Kidney (tissue), 14 donors: ENCODE results near the gene DLST. TPM values are rescaled to one million over a fixed set of nuclear protein-coding genes. Genes with fewer than 3 reads are reported as not detected.

Experiments used
- DNase-seq, 5 donors: peaks; one replicate each; pipeline ENCODE4 v3.0.0-alpha.2; 2013 to 2020
- FAIRE-seq: peaks from 2 replicates; lab custom pipeline; 2012; peaks lifted over from hg19 to GRCh38; lab: Jason Lieb, UNC
- H3K27ac ChIP-seq, 2 donors: one replicate each; pipeline ENCODE4 v1.7.0; 2013; ENCODE audit warnings: low read depth in 2 of 2, low read length in 2 of 2, inconsistent platforms in 1 of 2
- H3K27me3 ChIP-seq: one replicate; pipeline ENCODE4 v1.7.1; 2013; ENCODE audit warnings: low read length, inconsistent platforms; ENCODE audit not compliant: control insufficient read depth, insufficient read depth
- H3K36me3 ChIP-seq, 3 donors: one replicate each; pipeline versions ENCODE4 v1.7.0 to v1.7.1; 2013; ENCODE audit warnings: low read length in 3 of 3, control low read depth in 1 of 3, inconsistent platforms in 1 of 3; ENCODE audit not compliant: insufficient read depth in 3 of 3, control insufficient read depth in 2 of 3
- H3K4me1 ChIP-seq, 3 donors: one replicate each; pipeline versions ENCODE4 v1.7.0 to v1.7.1; 2013; ENCODE audit warnings: low read length in 3 of 3, inconsistent platforms in 1 of 3, low read depth in 1 of 3; ENCODE audit not compliant: control insufficient read depth in 2 of 3, insufficient read depth in 2 of 3
- H3K4me3 ChIP-seq, 3 donors: one replicate each; pipeline versions ENCODE4 v1.7.0 to v1.8.1; 2013; ENCODE audit warnings: low read length in 3 of 3, control low read depth in 1 of 3, inconsistent platforms in 1 of 3
- H3K9ac ChIP-seq, 3 donors: one replicate each; pipeline versions ENCODE4 v1.7.0 to v1.7.1; 2013; ENCODE audit warnings: low read length in 3 of 3, control low read depth in 1 of 3, inconsistent platforms in 1 of 3
- H3K9me3 ChIP-seq, 3 donors: one replicate each; pipeline versions ENCODE4 v1.7.0 to v1.7.1; 2013; ENCODE audit warnings: low read length in 3 of 3, control low read depth in 1 of 3, inconsistent platforms in 1 of 3; ENCODE audit not compliant: control insufficient read depth in 2 of 3, insufficient read depth in 1 of 3
- CTCF ChIP-seq: IDR thresholded peaks from 3 replicates; pipeline ENCODE4 v1.5.1; 2012; ENCODE audit warnings: mild to moderate bottlenecking, moderate library complexity, borderline replicate concordance; ENCODE audit not compliant: insufficient read depth; ENCODE audit errors: extremely low read depth
- intact Hi-C: fragments of 100-400 bp; cut with DNase I; formaldehyde crosslinking; loops from one replicate; pipeline ENCODE4 v1.11.1; 2022
- polyA plus RNA-seq: library from polyadenylated mRNA; stranded (reverse); fragments of 350-450 nt; fragmentation: Illumina TruSeq; extraction: RNeasy Lipid Tissue Mini Kit (QIAGEN cat#74804); gene quantifications from one replicate; pipeline ENCODE4 v1.2.3, GENCODE V29; 2014; ENCODE audit warnings: low read depth, low replicate concordance; ENCODE audit not compliant: insufficient read depth
- total RNA-seq: library from RNA; stranded (reverse); fragmentation: NEBNext Ultra II Directional; extraction: Animal tissue kit (Norgen Biotek cat#: 25700); gene quantifications from one replicate; pipeline ENCODE4 v1.2.1, GENCODE V29; 2021
- donor health status: control.
- donor health status: control.
- donor health status: control.
- donor health status: control.
- donor health status: control.
- donor health status: DM: yes; HTN: yes; CAD: no.
- donor health status: Normal renal cell carcinoma (clear cell type).

Gene DLST
- total and polyA plus RNA-seq, 2 donors from 2014 or later, result 98.6 to 112 TPM

- no peak for DNase-seq
- Histone ChIP-seq H3K9me3 (no peaks in the 10 kb centered on the region), H3K27ac (no peak overlapping the region), H3K27me3 (no peaks in the 10 kb centered on the region), H3K4me1 (no peaks in the 10 kb centered on the region), H3K4me3 (no peak overlapping the region), H3K9ac (no peak overlapping the region), H3K36me3 (peaks cover 43 to 89% (median 66%) of the 10 kb centered on the region in 3 donors)
- TF ChIP-seq CTCF, result no peak
- intact Hi-C loops, result no loop called here
- FAIRE-seq, result no peak
Observed at GRCh38 chr14:74896400-74896799, 14.7 kb downstream of the DLST start.

- FAIRE-seq (no peak), DNase-seq (no peak)
- intact Hi-C loops, result no loop called here
- no peak for TF ChIP-seq CTCF
- H3K9me3 ChIP-seq, result no peaks in the 10 kb centered on the region
- no peak overlapping the region for H3K27ac ChIP-seq
- no peak overlapping the region for H3K9ac ChIP-seq
- no peak overlapping the region for H3K4me3 ChIP-seq
- no peaks in the 10 kb centered on the region for H3K27me3 ChIP-seq
- peaks cover 41 to 97% (median 74%) of the 10 kb centered on the region in 3 donors for H3K36me3 ChIP-seq
- no peaks in the 10 kb centered on the region for H3K4me1 ChIP-seq
Observed at GRCh38 chr14:74897642-74898041, 15.9 kb downstream of the DLST start.

GRCh38 chr14:74898083-74898482, 16.4 kb downstream of the DLST start:
- FAIRE-seq (no peak), DNase-seq (no peak)
- no peaks in the 10 kb centered on the region for H3K4me1 ChIP-seq
- H3K27ac ChIP-seq, result no peak overlapping the region
- no peaks in the 10 kb centered on the region for H3K9me3 ChIP-seq
- H3K27me3 ChIP-seq, result no peaks in the 10 kb centered on the region
- no peak overlapping the region for H3K4me3 ChIP-seq
- peaks cover 41 to 95% (median 76%) of the 10 kb centered on the region in 3 donors for H3K36me3 ChIP-seq
- intact Hi-C loops, result no loop called here
- TF ChIP-seq CTCF, result no peak
- no peak overlapping the region for H3K9ac ChIP-seq

- intact Hi-C loops, result no loop called here
- no peaks in the 10 kb centered on the region for H3K9me3 ChIP-seq
Observed at GRCh38 chr14:74898694-74899093, 17.0 kb downstream of the DLST start.

More at GRCh38 chr14:74898694-74899093, 17.0 kb downstream of the DLST start:
- H3K9ac ChIP-seq, result no peak overlapping the region
- H3K27ac ChIP-seq, result no peak overlapping the region
- H3K36me3 ChIP-seq, result peaks cover 41 to 89% (median 72%) of the 10 kb centered on the region in 3 donors
- H3K4me3 ChIP-seq, result no peak overlapping the region
- H3K27me3 ChIP-seq, result no peaks in the 10 kb centered on the region
- no peak for TF ChIP-seq CTCF
- no peaks in the 10 kb centered on the region for H3K4me1 ChIP-seq
- no peak for FAIRE-seq
- DNase-seq, result no peak
